ENCODE measurements around the gene UNC13D. TPM values are rescaled to one million over a fixed set of nuclear protein-coding genes. Genes with fewer than 3 reads are reported as not detected.
"Not testable (repeated sequence)": the region's sequence is repeated elsewhere in the genome, so short reads cannot be mapped to it uniquely, and the experiment has no call there.

UNC13D gene
- total and polyA plus RNA-seq, 7 donors = 1.7 to 12.8 (median 5.1) TPM

DNA sequence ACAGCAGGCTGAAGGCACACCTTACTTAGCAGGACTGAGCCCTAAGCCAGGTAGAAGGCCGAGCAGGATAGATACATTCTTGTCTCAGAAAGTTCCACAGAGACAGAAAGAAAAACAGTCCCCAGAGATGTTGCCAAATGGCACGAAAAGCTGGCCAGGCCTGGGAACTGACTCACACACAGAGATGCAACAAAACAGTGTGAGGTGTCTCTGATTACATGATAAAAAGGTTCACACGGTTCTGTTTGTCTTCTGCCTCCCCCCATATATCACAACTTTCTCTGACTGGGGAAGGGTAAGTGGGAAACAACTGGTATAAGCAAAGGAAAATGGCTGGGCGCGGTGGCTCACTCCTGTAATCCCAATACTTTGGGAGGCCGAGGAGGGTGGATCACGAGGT is 9.2 kb upstream of the UNC13D start:
- ATAC-seq (peak in 2 of 4 donors; percentile 24 to 43), DNase-seq (no peak)
- peak overlapping the region; percentile 86 for H3K4me3 ChIP-seq
- intact Hi-C loops (cut with DNase I) = no loop called here
- no peaks in the 10 kb centered on the region for H3K9me3 ChIP-seq
- 56 to 69% (median 62%) methylated on average over 7 of the region's 7 CpGs for WGBS, 3 donors
- peaks cover 6 to 42% of the 10 kb centered on the region in 2 donors for H3K36me3 ChIP-seq (ENCODE audit: insufficient read depth in 1 of 2, low read depth in 1 of 2)
- H3K27ac ChIP-seq = peak overlapping the region; percentile 98
- no peaks in the 10 kb centered on the region for H3K27me3 ChIP-seq (ENCODE audit: insufficient read depth in 3 of 3, low read length in 2 of 3)
- peaks cover 59% of the 10 kb centered on the region for H3K4me1 ChIP-seq
- TF ChIP-seq, protein P1, sequence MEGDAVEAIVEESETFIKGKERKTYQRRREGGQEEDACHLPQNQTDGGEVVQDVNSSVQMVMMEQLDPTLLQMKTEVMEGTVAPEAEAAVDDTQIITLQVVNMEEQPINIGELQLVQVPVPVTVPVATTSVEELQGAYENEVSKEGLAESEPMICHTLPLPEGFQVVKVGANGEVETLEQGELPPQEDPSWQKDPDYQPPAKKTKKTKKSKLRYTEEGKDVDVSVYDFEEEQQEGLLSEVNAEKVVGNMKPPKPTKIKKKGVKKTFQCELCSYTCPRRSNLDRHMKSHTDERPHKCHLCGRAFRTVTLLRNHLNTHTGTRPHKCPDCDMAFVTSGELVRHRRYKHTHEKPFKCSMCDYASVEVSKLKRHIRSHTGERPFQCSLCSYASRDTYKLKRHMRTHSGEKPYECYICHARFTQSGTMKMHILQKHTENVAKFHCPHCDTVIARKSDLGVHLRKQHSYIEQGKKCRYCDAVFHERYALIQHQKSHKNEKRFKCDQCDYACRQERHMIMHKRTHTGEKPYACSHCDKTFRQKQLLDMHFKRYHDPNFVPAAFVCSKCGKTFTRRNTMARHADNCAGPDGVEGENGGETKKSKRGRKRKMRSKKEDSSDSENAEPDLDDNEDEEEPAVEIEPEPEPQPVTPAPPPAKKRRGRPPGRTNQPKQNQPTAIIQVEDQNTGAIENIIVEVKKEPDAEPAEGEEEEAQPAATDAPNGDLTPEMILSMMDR (IDR thresholded peaks at IDR 0.05) = no peak

DNA sequence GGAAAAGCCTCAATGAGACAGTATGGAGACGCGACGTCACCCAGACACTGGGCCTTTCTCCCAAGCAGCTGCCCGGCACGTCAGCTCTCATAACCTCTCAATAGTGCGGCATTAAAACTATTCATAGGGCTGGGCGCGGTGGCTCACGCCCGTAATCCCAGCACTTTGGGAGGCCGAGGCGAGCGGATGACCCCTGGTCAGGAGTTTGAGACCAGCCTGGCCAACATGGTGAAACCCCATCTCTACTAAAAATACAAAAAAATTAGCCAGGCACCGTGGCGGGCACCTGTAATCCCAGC is 7.4 kb upstream of the UNC13D start:
- Histone ChIP-seq H3K27ac (peak overlapping the region; percentile 98), H3K36me3 (ENCODE audit: insufficient read depth in 1 of 2, low read depth in 1 of 2) (peaks cover 15 to 60% of the 10 kb centered on the region in 2 donors), H3K4me3 (peak overlapping the region; percentile 8), H3K4me1 (peaks cover 63% of the 10 kb centered on the region)
- intact Hi-C loops (cut with DNase I); H3K9me3 ChIP-seq; H3K27me3 ChIP-seq (ENCODE audit: insufficient read depth in 3 of 3, low read length in 2 of 3); DNase-seq; ATAC-seq: not testable (repeated sequence)
- 32 to 62% (median 52%) methylated on average over 15 of the region's 15 CpGs for WGBS, 3 donors

DNA sequence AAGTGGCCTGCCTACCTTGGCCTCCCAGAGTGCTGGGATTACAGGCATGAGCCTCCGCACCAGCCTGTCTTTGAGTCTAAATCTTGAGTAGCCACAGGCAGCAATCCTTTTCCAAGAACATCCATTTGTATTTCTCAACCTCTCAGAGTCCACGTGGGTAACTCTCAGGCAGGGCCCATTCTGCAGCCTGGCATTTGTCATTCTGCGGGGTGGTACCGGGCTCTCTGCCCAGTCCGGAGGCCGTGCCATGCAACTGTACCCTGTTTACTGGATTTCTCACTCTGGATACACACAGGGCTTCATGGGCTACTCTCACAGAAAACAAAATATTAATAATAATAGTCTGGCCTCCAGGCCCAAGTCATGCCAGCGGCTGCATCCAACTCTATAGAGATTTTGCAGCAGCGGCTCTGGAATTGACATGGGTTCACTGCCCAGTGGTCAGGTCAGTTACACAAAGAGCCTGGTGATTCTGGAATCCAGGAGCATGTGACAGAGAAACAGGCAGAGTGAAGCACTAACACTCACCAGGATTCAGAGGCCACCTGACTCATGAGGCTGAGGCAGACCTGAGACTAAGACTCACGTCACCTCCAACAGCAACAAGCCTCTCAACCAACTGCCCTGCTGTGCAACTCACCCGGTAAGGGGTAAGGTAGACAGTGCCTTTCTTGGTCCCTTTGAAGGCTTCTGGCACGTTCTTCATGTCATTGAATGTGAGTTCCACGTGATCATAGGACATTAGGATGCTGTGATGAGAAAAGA is 6.9 kb upstream of the UNC13D start:
- 25 to 49% (median 38%) methylated on average over 12 of the region's 12 CpGs for WGBS, 3 donors
- intact Hi-C loops (cut with DNase I) = no loop called here
- ATAC-seq = peak; percentile 19 to 36 (median 26)
- Histone ChIP-seq H3K4me1 (peaks cover 65% of the 10 kb centered on the region), H3K4me3 (peak overlapping the region; percentile 8), H3K27ac (peak overlapping the region; percentile 98), H3K36me3 (ENCODE audit: insufficient read depth in 1 of 2, low read depth in 1 of 2) (peaks cover 15 to 65% of the 10 kb centered on the region in 2 donors), H3K27me3 (ENCODE audit: insufficient read depth in 3 of 3, low read length in 2 of 3) (no peaks in the 10 kb centered on the region), H3K9me3 (no peaks in the 10 kb centered on the region)
- TF ChIP-seq, protein P1 (IDR thresholded peaks at IDR 0.05) = no peak
- DNase-seq = peak; percentile 67 to 80

DNA sequence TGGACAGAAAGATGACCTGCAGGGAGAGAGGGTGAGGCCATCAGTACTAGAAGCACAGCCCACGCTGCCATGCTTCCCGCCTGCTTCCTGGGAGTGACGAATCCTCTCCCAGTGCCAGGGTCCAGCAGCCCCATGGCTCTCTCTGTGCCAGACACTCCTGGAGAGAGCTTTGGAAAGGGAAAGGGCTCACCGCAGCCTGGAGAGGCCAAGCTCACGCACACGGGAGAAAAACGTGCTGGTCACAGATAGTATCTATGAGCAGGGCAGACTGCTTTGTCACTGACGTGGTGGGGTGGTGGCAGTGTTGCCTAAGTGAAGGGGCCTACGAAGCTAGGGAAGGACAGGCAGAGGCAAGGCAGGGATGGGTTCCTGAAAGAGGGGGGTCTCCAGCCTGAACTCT is 5.5 kb upstream of the UNC13D start:
- no peaks in the 10 kb centered on the region for H3K27me3 ChIP-seq (ENCODE audit: insufficient read depth in 3 of 3, low read length in 2 of 3)
- intact Hi-C loops (cut with DNase I) = loop anchor here (5.0 kb wide), 2 partner anchors 62 to 72 kb away; a partner anchor contains a TSS
- DNase-seq = no peak
- H3K36me3 ChIP-seq (ENCODE audit: insufficient read depth in 1 of 2, low read depth in 1 of 2) = peaks cover 15 to 70% of the 10 kb centered on the region in 2 donors
- no peak for ATAC-seq
- H3K4me1 ChIP-seq = peaks cover 79% of the 10 kb centered on the region
- H3K9me3 ChIP-seq = no peaks in the 10 kb centered on the region
- H3K27ac ChIP-seq = peak overlapping the region; percentile 98
- TF ChIP-seq, protein P1 (IDR thresholded peaks at IDR 0.05) = no peak
- no peak overlapping the region for H3K4me3 ChIP-seq
- WGBS, 3 donors = 49 to 53% (median 50%) methylated on average over 9 of the region's 9 CpGs

DNA sequence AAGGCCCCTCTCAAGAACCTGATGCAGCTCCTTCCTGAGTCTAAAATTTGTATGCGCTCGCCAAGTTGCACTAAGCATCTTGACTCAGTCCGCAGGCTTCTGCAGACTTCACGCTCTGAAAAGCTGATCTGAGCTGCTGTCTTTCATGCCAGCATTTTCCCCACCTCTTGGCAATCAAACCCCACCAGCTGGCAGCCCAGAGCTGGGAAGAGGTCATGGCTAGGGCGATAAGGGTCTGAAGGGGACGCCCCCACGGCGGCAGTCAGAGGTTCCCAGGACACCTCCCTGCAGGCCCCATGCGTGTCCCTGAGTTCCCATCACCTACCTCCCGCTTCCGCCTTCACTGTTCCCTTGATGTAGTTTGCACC is 5.1 kb upstream of the UNC13D start:
- WGBS, 3 donors = 45 to 64% (median 47%) methylated on average over 11 of the region's 11 CpGs
- no peak overlapping the region for H3K4me3 ChIP-seq
- TF ChIP-seq, protein P1 (IDR thresholded peaks at IDR 0.05) = no peak
- no peaks in the 10 kb centered on the region for H3K27me3 ChIP-seq (ENCODE audit: insufficient read depth in 3 of 3, low read length in 2 of 3)
- H3K36me3 ChIP-seq (ENCODE audit: insufficient read depth in 1 of 2, low read depth in 1 of 2) = peaks cover 15 to 70% of the 10 kb centered on the region in 2 donors
- no peaks in the 10 kb centered on the region for H3K9me3 ChIP-seq
- no peak for DNase-seq
- H3K27ac ChIP-seq = peak overlapping the region; percentile 95
- ATAC-seq = no peak
- intact Hi-C loops (cut with DNase I) = loop anchor here (5.0 kb wide), 2 partner anchors 62 to 72 kb away; a partner anchor contains a TSS
- peaks cover 81% of the 10 kb centered on the region for H3K4me1 ChIP-seq
